WTC11 (cell line): ENCODE measurements around the gene ZXDC. TPM values are rescaled to one million over a fixed set of nuclear protein-coding genes. Genes with fewer than 3 reads are reported as not detected.

Experiments used
- ATAC-seq: fragments of 200-7000 bp; cut with Tn5 transposase; 2 replicates; pipeline ENCODE4 v1.10.0; 2021; ENCODE audit warnings: mild to moderate bottlenecking, moderate library complexity
- CTCF ChIA-PET: fragments of 300-600 bp; sonication (Branson Sonifier 250); formaldehyde crosslinking; loops from one replicate; lab custom pipeline; 2021; ENCODE audit warnings: antibody characterized with exemption; lab: Charles Lee
- POLR2A ChIA-PET: fragments of 350-600 bp; sonication (Branson Sonifier 250); formaldehyde crosslinking; loops from one replicate; lab custom pipeline; 2021; ENCODE audit warnings: antibody characterized with exemption; lab: Charles Lee
- DNase-seq: peaks from one replicate; pipeline ENCODE4 v3.0.0; 2021; ENCODE audit warnings: low spot score
- H3K27ac Mint-ChIP-seq: 2 replicates; pipeline ENCODE4 v1.8.0; 2021; ENCODE audit warnings: mixed read lengths
- H3K27me3 Mint-ChIP-seq: 2 replicates; pipeline ENCODE4 v1.8.0; 2021; ENCODE audit warnings: low read depth, mild to moderate bottlenecking, moderate library complexity, mixed read lengths
- H3K36me3 Mint-ChIP-seq: 2 replicates; pipeline ENCODE4 v1.8.0; 2021; ENCODE audit warnings: mixed read lengths
- H3K4me1 Mint-ChIP-seq: 2 replicates; pipeline ENCODE4 v1.8.0; 2022; ENCODE audit warnings: mixed read lengths
- H3K4me3 Mint-ChIP-seq: 2 replicates; pipeline ENCODE4 v1.8.0; 2021; ENCODE audit warnings: mild to moderate bottlenecking, moderate library complexity, mixed read lengths
- H3K9me3 Mint-ChIP-seq: 2 replicates; pipeline ENCODE4 v1.8.0; 2021; ENCODE audit warnings: mixed read lengths
- FOXK1 ChIP-seq: sonication (generic); formaldehyde crosslinking; IDR thresholded peaks from 2 replicates; pipeline ENCODE4 v1.8.0; 2022; ENCODE audit warnings: mild to moderate bottlenecking, moderate library complexity, missing genetic modification reagents
- GABPB1 ChIP-seq: sonication (generic); formaldehyde crosslinking; IDR thresholded peaks from 2 replicates; pipeline ENCODE4 v1.8.1; 2023; ENCODE audit warnings: mild to moderate bottlenecking, missing genetic modification reagents
- IRF2 ChIP-seq: sonication (generic); formaldehyde crosslinking; IDR thresholded peaks from 2 replicates; pipeline ENCODE4 v1.8.0; 2022; ENCODE audit warnings: low read depth, missing genetic modification reagents, borderline replicate concordance
- JAZF1 ChIP-seq: fragments of 250-450 bp; sonication (Bioruptor Pico); IDR thresholded peaks from 2 replicates; pipeline ENCODE4 v1.9.0; 2021; ENCODE audit warnings: moderate library complexity, mild to moderate bottlenecking, inconsistent platforms
- JUN ChIP-seq: sonication (generic); formaldehyde crosslinking; IDR thresholded peaks from 2 replicates; pipeline ENCODE4 v1.8.0; 2023; ENCODE audit warnings: mild to moderate bottlenecking, missing genetic modification reagents
- MXD4 ChIP-seq: fragments of 250-450 bp; sonication (Bioruptor Pico); IDR thresholded peaks from 2 replicates; pipeline ENCODE4 v1.8.0; 2021; ENCODE audit warnings: mild to moderate bottlenecking, moderate library complexity, borderline replicate concordance
- NFATC4 ChIP-seq: fragments of 250-450 bp; sonication (Bioruptor Pico); IDR thresholded peaks from 2 replicates; pipeline ENCODE4 v1.9.0; 2021; ENCODE audit warnings: mild to moderate bottlenecking
- NFE2L1 ChIP-seq: sonication (generic); formaldehyde crosslinking; IDR thresholded peaks from 2 replicates; pipeline ENCODE4 v1.8.1; 2023; ENCODE audit warnings: missing genetic modification reagents
- PRRX2 ChIP-seq: fragments of 250-450 bp; sonication (Bioruptor Pico); IDR thresholded peaks from 2 replicates; pipeline ENCODE4 v1.8.0; 2021; ENCODE audit warnings: mild to moderate bottlenecking
- SMAD3 ChIP-seq: sonication (generic); formaldehyde crosslinking; IDR thresholded peaks from 2 replicates; pipeline ENCODE4 v1.8.0; 2022; ENCODE audit warnings: missing genetic modification reagents, mild to moderate bottlenecking, borderline replicate concordance
- SP1 ChIP-seq: sonication (generic); formaldehyde crosslinking; conservative IDR thresholded peaks from 2 replicates; pipeline ENCODE4 v1.8.1; 2022; ENCODE audit warnings: missing genetic modification reagents
- ZBTB21 ChIP-seq: sonication (generic); formaldehyde crosslinking; IDR thresholded peaks from 2 replicates; pipeline ENCODE4 v1.8.1; 2023; ENCODE audit warnings: mild to moderate bottlenecking, missing genetic modification reagents, borderline replicate concordance
- ZNF317 ChIP-seq: sonication (generic); formaldehyde crosslinking; IDR thresholded peaks from 2 replicates; pipeline ENCODE4 v1.8.1; 2023; ENCODE audit warnings: low read depth, mild to moderate bottlenecking, moderate library complexity, missing genetic modification reagents, borderline replicate concordance
- ZNF416 ChIP-seq: fragments of 250-450 bp; sonication (Bioruptor Pico); IDR thresholded peaks from 2 replicates; pipeline ENCODE4 v1.9.0; 2021; ENCODE audit warnings: mild to moderate bottlenecking, inconsistent platforms
- ZNF423 ChIP-seq: fragments of 250-450 bp; sonication (Bioruptor Pico); IDR thresholded peaks from 2 replicates; pipeline ENCODE4 v2.1.2; 2022; ENCODE audit warnings: mild to moderate bottlenecking, moderate library complexity
- ZNF671 ChIP-seq: fragments of 250-450 bp; sonication (Bioruptor Pico); IDR thresholded peaks from 2 replicates; pipeline ENCODE4 v1.8.0; 2021; ENCODE audit warnings: mild to moderate bottlenecking
- total RNA-seq: library from RNA; stranded (reverse); gene quantifications from 3 replicates; pipeline ENCODE4 v1.2.3, GENCODE V29; 2021
- TF ChIP-seq, protein P1 (sequence below): sonication (generic); formaldehyde crosslinking; IDR thresholded peaks from 2 replicates; pipeline ENCODE4 v1.8.0; 2022; ENCODE audit warnings: missing genetic modification reagents
- TF ChIP-seq, protein P2 (sequence below): fragments of 250-450 bp; sonication (Bioruptor Pico); IDR thresholded peaks from 2 replicates; pipeline ENCODE4 v1.9.0; 2021; ENCODE audit warnings: mild to moderate bottlenecking, borderline replicate concordance
- TF ChIP-seq, protein P3 (sequence below): fragments of 250-450 bp; sonication (Bioruptor Pico); IDR thresholded peaks from 2 replicates; pipeline ENCODE4 v1.9.0; 2021; ENCODE audit warnings: mild to moderate bottlenecking
- TF ChIP-seq, protein P4 (sequence below): fragments of 250-450 bp; sonication (Bioruptor Pico); IDR thresholded peaks from 2 replicates; pipeline ENCODE4 v1.9.0; 2021; ENCODE audit warnings: mild to moderate bottlenecking

The ZXDC gene
- total RNA-seq, 1 experiment from 2014 or later = 34.7 TPM

DNA sequence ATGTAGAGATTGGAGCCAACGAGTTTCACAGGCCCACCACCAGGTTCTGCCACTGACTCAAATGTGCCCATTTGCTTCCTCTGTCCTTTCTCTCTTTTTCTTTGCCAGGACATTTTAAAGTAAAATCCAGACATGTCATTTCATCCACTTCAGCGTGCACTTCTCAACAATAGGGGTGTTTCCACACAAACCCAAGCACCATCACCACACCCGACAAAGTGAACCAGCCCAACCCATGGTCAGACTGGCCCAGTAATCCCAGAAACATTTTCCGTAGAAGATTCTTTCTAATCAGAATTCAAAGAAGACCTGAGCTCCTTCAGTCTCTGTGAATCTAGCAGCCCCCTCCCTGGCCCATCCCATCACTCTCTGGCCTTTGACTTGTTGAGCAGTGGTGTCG lies 67.6 kb downstream of the ZXDC start (continued):
- TF ChIP-seq, protein P1, sequence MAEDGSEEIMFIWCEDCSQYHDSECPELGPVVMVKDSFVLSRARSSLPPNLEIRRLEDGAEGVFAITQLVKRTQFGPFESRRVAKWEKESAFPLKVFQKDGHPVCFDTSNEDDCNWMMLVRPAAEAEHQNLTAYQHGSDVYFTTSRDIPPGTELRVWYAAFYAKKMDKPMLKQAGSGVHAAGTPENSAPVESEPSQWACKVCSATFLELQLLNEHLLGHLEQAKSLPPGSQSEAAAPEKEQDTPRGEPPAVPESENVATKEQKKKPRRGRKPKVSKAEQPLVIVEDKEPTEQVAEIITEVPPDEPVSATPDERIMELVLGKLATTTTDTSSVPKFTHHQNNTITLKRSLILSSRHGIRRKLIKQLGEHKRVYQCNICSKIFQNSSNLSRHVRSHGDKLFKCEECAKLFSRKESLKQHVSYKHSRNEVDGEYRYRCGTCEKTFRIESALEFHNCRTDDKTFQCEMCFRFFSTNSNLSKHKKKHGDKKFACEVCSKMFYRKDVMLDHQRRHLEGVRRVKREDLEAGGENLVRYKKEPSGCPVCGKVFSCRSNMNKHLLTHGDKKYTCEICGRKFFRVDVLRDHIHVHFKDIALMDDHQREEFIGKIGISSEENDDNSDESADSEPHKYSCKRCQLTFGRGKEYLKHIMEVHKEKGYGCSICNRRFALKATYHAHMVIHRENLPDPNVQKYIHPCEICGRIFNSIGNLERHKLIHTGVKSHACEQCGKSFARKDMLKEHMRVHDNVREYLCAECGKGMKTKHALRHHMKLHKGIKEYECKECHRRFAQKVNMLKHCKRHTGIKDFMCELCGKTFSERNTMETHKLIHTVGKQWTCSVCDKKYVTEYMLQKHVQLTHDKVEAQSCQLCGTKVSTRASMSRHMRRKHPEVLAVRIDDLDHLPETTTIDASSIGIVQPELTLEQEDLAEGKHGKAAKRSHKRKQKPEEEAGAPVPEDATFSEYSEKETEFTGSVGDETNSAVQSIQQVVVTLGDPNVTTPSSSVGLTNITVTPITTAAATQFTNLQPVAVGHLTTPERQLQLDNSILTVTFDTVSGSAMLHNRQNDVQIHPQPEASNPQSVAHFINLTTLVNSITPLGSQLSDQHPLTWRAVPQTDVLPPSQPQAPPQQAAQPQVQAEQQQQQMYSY (CRISPR knock-in tag) = no peak
- TF ChIP-seq JAZF1 (no peak), ZNF423 (no peak), PRRX2 (CRISPR knock-in tag) (no peak), NFATC4 (CRISPR knock-in tag) (no peak), MXD4 (no peak), IRF2 (CRISPR knock-in tag) (no peak), SMAD3 (CRISPR knock-in tag) (no peak)
- TF ChIP-seq, protein P2, sequence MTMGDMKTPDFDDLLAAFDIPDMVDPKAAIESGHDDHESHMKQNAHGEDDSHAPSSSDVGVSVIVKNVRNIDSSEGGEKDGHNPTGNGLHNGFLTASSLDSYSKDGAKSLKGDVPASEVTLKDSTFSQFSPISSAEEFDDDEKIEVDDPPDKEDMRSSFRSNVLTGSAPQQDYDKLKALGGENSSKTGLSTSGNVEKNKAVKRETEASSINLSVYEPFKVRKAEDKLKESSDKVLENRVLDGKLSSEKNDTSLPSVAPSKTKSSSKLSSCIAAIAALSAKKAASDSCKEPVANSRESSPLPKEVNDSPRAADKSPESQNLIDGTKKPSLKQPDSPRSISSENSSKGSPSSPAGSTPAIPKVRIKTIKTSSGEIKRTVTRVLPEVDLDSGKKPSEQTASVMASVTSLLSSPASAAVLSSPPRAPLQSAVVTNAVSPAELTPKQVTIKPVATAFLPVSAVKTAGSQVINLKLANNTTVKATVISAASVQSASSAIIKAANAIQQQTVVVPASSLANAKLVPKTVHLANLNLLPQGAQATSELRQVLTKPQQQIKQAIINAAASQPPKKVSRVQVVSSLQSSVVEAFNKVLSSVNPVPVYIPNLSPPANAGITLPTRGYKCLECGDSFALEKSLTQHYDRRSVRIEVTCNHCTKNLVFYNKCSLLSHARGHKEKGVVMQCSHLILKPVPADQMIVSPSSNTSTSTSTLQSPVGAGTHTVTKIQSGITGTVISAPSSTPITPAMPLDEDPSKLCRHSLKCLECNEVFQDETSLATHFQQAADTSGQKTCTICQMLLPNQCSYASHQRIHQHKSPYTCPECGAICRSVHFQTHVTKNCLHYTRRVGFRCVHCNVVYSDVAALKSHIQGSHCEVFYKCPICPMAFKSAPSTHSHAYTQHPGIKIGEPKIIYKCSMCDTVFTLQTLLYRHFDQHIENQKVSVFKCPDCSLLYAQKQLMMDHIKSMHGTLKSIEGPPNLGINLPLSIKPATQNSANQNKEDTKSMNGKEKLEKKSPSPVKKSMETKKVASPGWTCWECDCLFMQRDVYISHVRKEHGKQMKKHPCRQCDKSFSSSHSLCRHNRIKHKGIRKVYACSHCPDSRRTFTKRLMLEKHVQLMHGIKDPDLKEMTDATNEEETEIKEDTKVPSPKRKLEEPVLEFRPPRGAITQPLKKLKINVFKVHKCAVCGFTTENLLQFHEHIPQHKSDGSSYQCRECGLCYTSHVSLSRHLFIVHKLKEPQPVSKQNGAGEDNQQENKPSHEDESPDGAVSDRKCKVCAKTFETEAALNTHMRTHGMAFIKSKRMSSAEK (CRISPR knock-in tag) = no peak
- TF ChIP-seq, protein P3, sequence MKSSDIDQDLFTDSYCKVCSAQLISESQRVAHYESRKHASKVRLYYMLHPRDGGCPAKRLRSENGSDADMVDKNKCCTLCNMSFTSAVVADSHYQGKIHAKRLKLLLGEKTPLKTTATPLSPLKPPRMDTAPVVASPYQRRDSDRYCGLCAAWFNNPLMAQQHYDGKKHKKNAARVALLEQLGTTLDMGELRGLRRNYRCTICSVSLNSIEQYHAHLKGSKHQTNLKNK = no peak
- TF ChIP-seq, protein P4, sequence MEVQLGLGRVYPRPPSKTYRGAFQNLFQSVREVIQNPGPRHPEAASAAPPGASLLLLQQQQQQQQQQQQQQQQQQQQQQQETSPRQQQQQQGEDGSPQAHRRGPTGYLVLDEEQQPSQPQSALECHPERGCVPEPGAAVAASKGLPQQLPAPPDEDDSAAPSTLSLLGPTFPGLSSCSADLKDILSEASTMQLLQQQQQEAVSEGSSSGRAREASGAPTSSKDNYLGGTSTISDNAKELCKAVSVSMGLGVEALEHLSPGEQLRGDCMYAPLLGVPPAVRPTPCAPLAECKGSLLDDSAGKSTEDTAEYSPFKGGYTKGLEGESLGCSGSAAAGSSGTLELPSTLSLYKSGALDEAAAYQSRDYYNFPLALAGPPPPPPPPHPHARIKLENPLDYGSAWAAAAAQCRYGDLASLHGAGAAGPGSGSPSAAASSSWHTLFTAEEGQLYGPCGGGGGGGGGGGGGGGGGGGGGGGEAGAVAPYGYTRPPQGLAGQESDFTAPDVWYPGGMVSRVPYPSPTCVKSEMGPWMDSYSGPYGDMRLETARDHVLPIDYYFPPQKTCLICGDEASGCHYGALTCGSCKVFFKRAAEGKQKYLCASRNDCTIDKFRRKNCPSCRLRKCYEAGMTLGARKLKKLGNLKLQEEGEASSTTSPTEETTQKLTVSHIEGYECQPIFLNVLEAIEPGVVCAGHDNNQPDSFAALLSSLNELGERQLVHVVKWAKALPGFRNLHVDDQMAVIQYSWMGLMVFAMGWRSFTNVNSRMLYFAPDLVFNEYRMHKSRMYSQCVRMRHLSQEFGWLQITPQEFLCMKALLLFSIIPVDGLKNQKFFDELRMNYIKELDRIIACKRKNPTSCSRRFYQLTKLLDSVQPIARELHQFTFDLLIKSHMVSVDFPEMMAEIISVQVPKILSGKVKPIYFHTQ (CRISPR knock-in tag) = no peak

DNA sequence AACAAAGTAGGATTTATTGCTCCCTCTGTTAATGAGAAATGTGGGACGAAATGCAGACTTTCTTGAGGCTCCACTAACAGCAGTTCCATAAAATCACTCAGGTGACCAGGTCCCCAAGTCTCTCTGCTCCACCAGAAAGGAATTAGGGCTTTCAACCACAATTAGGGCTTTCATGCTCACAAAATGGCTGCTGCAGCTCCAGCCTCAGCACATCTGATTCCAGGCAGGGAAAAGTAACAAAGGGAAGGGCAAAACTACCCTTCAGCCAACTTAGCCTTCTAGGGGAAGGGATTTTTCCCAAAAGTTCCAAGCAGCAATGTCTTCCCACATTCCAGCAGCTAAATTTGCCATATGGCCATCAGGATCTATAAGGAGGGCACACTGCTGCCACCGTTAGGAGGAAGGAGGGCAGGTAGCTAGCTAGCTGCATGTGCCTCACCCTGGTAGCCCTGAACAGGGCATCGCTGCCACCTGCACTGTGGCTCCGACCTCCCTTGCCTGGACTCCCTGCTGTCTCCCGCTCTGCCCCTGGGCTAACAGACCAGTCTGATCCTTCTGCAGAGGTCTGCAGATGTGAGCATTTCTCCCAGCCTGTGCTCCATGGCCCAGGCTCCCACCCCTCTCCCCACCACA lies 68.2 kb downstream of the ZXDC start:
- H3K27ac Mint-ChIP-seq = no peak overlapping the region
- H3K4me3 Mint-ChIP-seq = no peak overlapping the region
- POLR2A ChIA-PET = no interaction called here
- CTCF ChIA-PET = no interaction called here
- H3K27me3 Mint-ChIP-seq = no peaks in the 10 kb centered on the region
- peaks cover 14% of the 10 kb centered on the region for H3K4me1 Mint-ChIP-seq
- H3K9me3 Mint-ChIP-seq = no peaks in the 10 kb centered on the region
- ATAC-seq = no peak; the same call in 1 of the 2 replicates
- H3K36me3 Mint-ChIP-seq = no peaks in the 10 kb centered on the region
- no peak for DNase-seq
- no peak for TF ChIP-seq ZNF416 (CRISPR knock-in tag)
- TF ChIP-seq FOXK1 = no peak
- no peak for TF ChIP-seq GABPB1 (CRISPR knock-in tag)
- no peak for TF ChIP-seq NFE2L1 (CRISPR knock-in tag)
- no peak for TF ChIP-seq ZBTB21 (CRISPR knock-in tag)
- no peak for TF ChIP-seq ZNF671 (CRISPR knock-in tag)
- TF ChIP-seq JUN (CRISPR knock-in tag) = no peak
- no peak for TF ChIP-seq ZNF317 (CRISPR knock-in tag)
- no peak for TF ChIP-seq SP1
